ENCODE measurements around the gene BUB1B.

The BUB1B gene

GRCh38 chr15:40266828-40267304 lies 106.0 kb downstream of the BUB1B start:
- no peak for DNase-seq (ENCODE audit: low spot score in 2 of 2)
- H3K4me3 ChIP-seq, result no peak overlapping the region
- in situ Hi-C loops (cut with MboI; ENCODE audit: low sequenced_read_pairs), result loop anchor here (25.0 kb wide), 1 partner anchor 480 kb away; the partner anchor contains the start of gene FSIP1
- H3K27me3 ChIP-seq (ENCODE audit: low read depth), result no peaks in the 10 kb centered on the region
- no peaks in the 10 kb centered on the region for H3K36me3 ChIP-seq (replicated peaks)
- H3K4me1 ChIP-seq, result no peaks in the 10 kb centered on the region
- no peaks in the 10 kb centered on the region for H3K9me3 ChIP-seq

DNA sequence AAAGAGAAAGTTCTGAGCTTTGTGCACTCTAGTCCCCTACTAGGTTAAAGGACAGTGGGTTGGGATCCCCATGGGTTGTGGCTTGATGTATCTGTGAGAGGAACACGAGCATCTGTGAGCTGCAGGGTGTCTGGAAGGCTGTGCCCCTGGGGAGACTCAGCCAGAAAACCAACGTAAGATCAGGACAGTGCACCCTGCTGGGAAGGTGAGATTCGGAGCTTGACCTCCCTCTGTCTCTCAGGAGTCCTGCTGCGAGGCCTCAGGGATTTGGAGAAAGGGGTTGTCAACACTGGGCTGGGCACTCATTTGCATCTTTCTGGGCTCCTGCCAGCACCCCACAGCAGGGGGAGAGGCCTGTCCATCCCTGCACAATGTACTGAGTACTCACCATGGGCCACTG lies 106.8 kb downstream of the BUB1B start:
- in situ Hi-C loops (cut with MboI; ENCODE audit: low sequenced_read_pairs), result loop anchor here (25.0 kb wide), 1 partner anchor 480 kb away; the partner anchor contains the start of gene FSIP1
- no peak overlapping the region for H3K4me3 ChIP-seq
- DNase-seq (ENCODE audit: low spot score in 2 of 2), result no peak

GRCh38 chr15:40269604-40270003 lies 108.7 kb downstream of the BUB1B start:
- Histone ChIP-seq H3K9me3 (no peaks in the 10 kb centered on the region), H3K4me1 (no peaks in the 10 kb centered on the region), H3K4me3 (no peak overlapping the region), H3K36me3 (replicated peaks) (no peaks in the 10 kb centered on the region), H3K27me3 (ENCODE audit: low read depth) (no peaks in the 10 kb centered on the region)
- in situ Hi-C loops (cut with MboI; ENCODE audit: low sequenced_read_pairs), result loop anchor here (5.0 to 25.0 kb wide), 3 partner anchors 47 to 482 kb away; partner anchors contain the start of gene FSIP1
- no peak for DNase-seq (ENCODE audit: low spot score in 2 of 2)

More for the DNA sequence above, 106.8 kb downstream of the BUB1B start:
- Histone ChIP-seq H3K36me3 (replicated peaks) (no peaks in the 10 kb centered on the region), H3K4me1 (no peaks in the 10 kb centered on the region), H3K9me3 (no peaks in the 10 kb centered on the region), H3K27me3 (ENCODE audit: low read depth) (no peaks in the 10 kb centered on the region)

GRCh38 chr15:40270246-40270995 lies 109.6 kb downstream of the BUB1B start:
- H3K27me3 ChIP-seq (ENCODE audit: low read depth), result no peaks in the 10 kb centered on the region
- H3K9me3 ChIP-seq, result no peaks in the 10 kb centered on the region
- H3K4me1 ChIP-seq, result no peaks in the 10 kb centered on the region
- no peaks in the 10 kb centered on the region for H3K36me3 ChIP-seq (replicated peaks)
- no peak overlapping the region for H3K4me3 ChIP-seq
- no peak for DNase-seq (ENCODE audit: low spot score in 2 of 2)
- in situ Hi-C loops (cut with MboI; ENCODE audit: low sequenced_read_pairs), result loop anchor here (5.0 to 25.0 kb wide), 3 partner anchors 48 to 483 kb away; partner anchors contain the start of gene FSIP1
